Loucy (cell line): Measurements from ENCODE around the gene ZNRF3.

ENCODE experiments used
- H2AFZ ChIP-seq: fragments of 200-600 bp; sonication (generic); 2 replicates; pipeline ENCODE4 v1.6.0; 2016; ENCODE audit warnings: antibody characterized with exemption, mild to moderate bottlenecking, low read length, moderate library complexity
- H3F3A ChIP-seq: fragments of 200-600 bp; 2 replicates; pipeline ENCODE4 v1.6.0; 2016; ENCODE audit warnings: antibody characterized with exemption, low read depth, mild to moderate bottlenecking
- H3K27me3 ChIP-seq: fragments of 200-600 bp; sonication (generic); 2 replicates; pipeline ENCODE4 v1.6.1; 2014; ENCODE audit warnings: low read length, mild to moderate bottlenecking; ENCODE audit not compliant: insufficient read depth, poor library complexity, severe bottlenecking
- H3K36me3 ChIP-seq: fragments of 200-600 bp; sonication (generic); 2 replicates; pipeline ENCODE4 v1.6.1; 2016; ENCODE audit warnings: low read length; ENCODE audit not compliant: insufficient read depth
- H3K4me1 ChIP-seq: fragments of 200-600 bp; sonication (generic); 2 replicates; pipeline ENCODE4 v1.5.1; 2014; ENCODE audit warnings: low read length, mild to moderate bottlenecking; ENCODE audit not compliant: insufficient read depth, poor library complexity, severe bottlenecking
- H3K4me2 ChIP-seq: fragments of 200-600 bp; sonication (generic); 2 replicates; pipeline ENCODE4 v1.6.0; 2014; ENCODE audit warnings: antibody characterized with exemption, low read length, low read depth, mild to moderate bottlenecking; ENCODE audit not compliant: poor library complexity, severe bottlenecking
- H3K4me3 ChIP-seq: fragments of 200-600 bp; sonication (generic); 2 replicates; pipeline ENCODE4 v1.5.1; 2014; ENCODE audit warnings: low read length, mild to moderate bottlenecking, mixed read lengths; ENCODE audit not compliant: poor library complexity, severe bottlenecking
- H3K79me2 ChIP-seq: fragments of 200-600 bp; sonication (generic); 2 replicates; pipeline ENCODE4 v1.6.1; 2014; ENCODE audit warnings: low read length; ENCODE audit not compliant: insufficient read depth
- H3K9ac ChIP-seq: fragments of 200-600 bp; sonication (generic); 2 replicates; pipeline ENCODE4 v1.6.0; 2014; ENCODE audit warnings: mild to moderate bottlenecking, low read depth, low read length, moderate library complexity; ENCODE audit not compliant: poor library complexity, severe bottlenecking
- H3K9me2 ChIP-seq: fragments of 200-600 bp; sonication (generic); replicated peaks from 2 replicates; pipeline ENCODE4 v1.6.1; 2016; ENCODE audit warnings: low read depth, low read length, mixed read lengths
- H3K9me3 ChIP-seq: fragments of 200-600 bp; sonication (generic); 2 replicates; pipeline ENCODE4 v1.6.1; 2014; ENCODE audit warnings: mild to moderate bottlenecking, antibody characterized with exemption, low read length, low read depth; ENCODE audit not compliant: insufficient read depth
- H4K20me1 ChIP-seq: fragments of 200-600 bp; sonication (generic); 2 replicates; pipeline ENCODE4 v1.6.0; 2014; ENCODE audit warnings: antibody characterized with exemption, low read length, mild to moderate bottlenecking; ENCODE audit not compliant: insufficient read depth, poor library complexity, severe bottlenecking
- CTCF ChIP-seq: fragments of 200-600 bp; sonication (generic); conservative IDR thresholded peaks from 2 replicates; pipeline ENCODE4 v1.5.1; 2014; ENCODE audit warnings: mild to moderate bottlenecking, antibody characterized with exemption, low read length
- EZH2phosphoT487 ChIP-seq: fragments of 200-600 bp; IDR thresholded peaks from 2 replicates; pipeline ENCODE4 v1.6.1; 2018; ENCODE audit warnings: antibody characterized with exemption, mild to moderate bottlenecking, moderate library complexity, borderline replicate concordance

ZNRF3 gene

GRCh38 chr22:28953403-28953802, 70.0 kb downstream of the ZNRF3 start:
- no peak overlapping the region for H3K4me3 ChIP-seq
- H4K20me1 ChIP-seq = peaks cover 76% of the 10 kb centered on the region
- H3F3A ChIP-seq = no peaks in the 10 kb centered on the region
- H3K4me2 ChIP-seq = no peak overlapping the region
- H3K4me1 ChIP-seq = peaks cover 17% of the 10 kb centered on the region
- H3K36me3 ChIP-seq = no peaks in the 10 kb centered on the region
- no peak overlapping the region for H3K9ac ChIP-seq
- H3K79me2 ChIP-seq = no peaks in the 10 kb centered on the region; the same call in 1 of the 2 replicates
- H3K9me2 ChIP-seq = no peaks in the 10 kb centered on the region
- no peaks in the 10 kb centered on the region for H3K9me3 ChIP-seq
- H2AFZ ChIP-seq = no peak overlapping the region
- no peak for TF ChIP-seq EZH2phosphoT487
- TF ChIP-seq CTCF = no peak
- H3K27me3 ChIP-seq = peaks cover 23% of the 10 kb centered on the region

- Histone ChIP-seq H3K27me3 (peaks cover 29% of the 10 kb centered on the region), H3K4me1 (peaks cover 17% of the 10 kb centered on the region), H3K4me2 (no peak overlapping the region), H3K4me3 (no peak overlapping the region), H3K9ac (no peak overlapping the region), H3K36me3 (no peaks in the 10 kb centered on the region), H3K79me2 (no peaks in the 10 kb centered on the region; the same call in 1 of the 2 replicates), H3K9me2 (no peaks in the 10 kb centered on the region), H3K9me3 (no peaks in the 10 kb centered on the region), H2AFZ (no peak overlapping the region), H4K20me1 (peaks cover 81% of the 10 kb centered on the region), H3F3A (no peaks in the 10 kb centered on the region)
- TF ChIP-seq CTCF (no peak), EZH2phosphoT487 (no peak)
Measured at GRCh38 chr22:28953976-28954880, 70.9 kb downstream of the ZNRF3 start.

GRCh38 chr22:28955817-28956216, 72.4 kb downstream of the ZNRF3 start:
- Histone ChIP-seq H3K27me3 (peaks cover 29% of the 10 kb centered on the region), H3K9ac (peak overlapping the region; percentile 25), H4K20me1 (peaks cover 76% of the 10 kb centered on the region), H3K9me3 (no peaks in the 10 kb centered on the region), H3K79me2 (no peaks in the 10 kb centered on the region; the same call in 1 of the 2 replicates), H3K36me3 (no peaks in the 10 kb centered on the region), H3K4me3 (peak overlapping the region; percentile 18), H3K4me2 (peak overlapping the region; percentile 53), H3K9me2 (no peaks in the 10 kb centered on the region), H2AFZ (no peak overlapping the region), H3F3A (no peaks in the 10 kb centered on the region), H3K4me1 (peaks cover 17% of the 10 kb centered on the region)
- no peak for TF ChIP-seq CTCF
- peak; percentile 76; the same call in 1 of the 2 replicates for TF ChIP-seq EZH2phosphoT487
